NB4 (cell line): ENCODE data around the gene ACD.

Experiments
- MYC ChIP-seq: IDR thresholded peaks from 2 replicates; pipeline ENCODE4 v1.6.1; 2011; ENCODE audit warnings: low read depth, low read length
- POLR2A ChIP-seq: IDR thresholded peaks from 2 replicates; pipeline ENCODE4 v1.6.1; 2011; ENCODE audit warnings: mild to moderate bottlenecking; ENCODE audit not compliant: insufficient read length; ENCODE audit errors: extremely low read depth
- TF ChIP-seq, protein P1 (sequence below): IDR thresholded peaks from one replicate; pipeline ENCODE4 v1.5.1; 2012; ENCODE audit warnings: low read depth, low read length

DNA sequence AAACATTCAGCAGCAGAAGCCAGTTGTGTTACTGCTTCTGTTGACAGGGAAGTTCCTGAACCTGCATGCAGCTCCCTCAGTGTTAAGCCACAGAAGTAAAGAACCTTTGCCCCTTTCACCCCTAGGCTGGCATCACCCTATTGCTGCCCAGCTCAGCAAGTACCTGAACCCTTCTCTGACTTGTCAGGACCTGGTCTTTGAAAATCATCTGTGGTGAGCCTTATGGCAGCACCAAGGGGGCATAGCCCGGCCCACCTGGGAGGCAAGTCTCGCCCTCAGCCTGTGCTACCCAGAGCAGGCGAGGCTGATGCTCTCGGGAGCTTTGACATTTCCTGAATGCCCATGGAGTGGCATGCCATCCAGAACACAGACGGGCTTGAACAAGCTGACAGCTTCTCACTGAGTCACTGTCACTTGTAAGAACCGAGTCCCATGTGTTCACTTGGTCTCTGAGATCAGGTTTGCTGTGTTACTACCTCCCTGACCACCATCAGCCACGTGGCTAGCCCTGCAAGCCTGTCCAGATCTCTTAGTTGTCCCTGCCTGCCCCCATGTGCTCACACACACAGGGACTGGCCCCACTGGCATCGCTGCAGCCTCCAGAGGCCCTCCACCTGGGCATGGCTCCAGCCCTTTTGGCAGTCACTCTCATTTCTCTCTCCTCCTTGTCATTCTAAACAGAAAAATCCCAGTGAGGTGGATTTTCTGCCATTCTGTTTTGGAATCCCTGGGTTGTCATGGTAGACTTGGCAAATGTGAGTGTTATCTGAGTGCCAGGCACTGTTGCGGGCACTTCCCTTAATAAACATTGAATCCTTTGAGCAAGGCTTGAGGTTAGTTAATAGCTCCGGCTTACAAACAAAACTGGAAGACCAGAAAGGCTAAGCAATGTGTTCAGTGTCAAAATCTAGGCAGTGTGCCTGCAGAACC is 18.0 kb downstream of the ACD start:
- TF ChIP-seq POLR2A = no peak
- TF ChIP-seq, protein P1, sequence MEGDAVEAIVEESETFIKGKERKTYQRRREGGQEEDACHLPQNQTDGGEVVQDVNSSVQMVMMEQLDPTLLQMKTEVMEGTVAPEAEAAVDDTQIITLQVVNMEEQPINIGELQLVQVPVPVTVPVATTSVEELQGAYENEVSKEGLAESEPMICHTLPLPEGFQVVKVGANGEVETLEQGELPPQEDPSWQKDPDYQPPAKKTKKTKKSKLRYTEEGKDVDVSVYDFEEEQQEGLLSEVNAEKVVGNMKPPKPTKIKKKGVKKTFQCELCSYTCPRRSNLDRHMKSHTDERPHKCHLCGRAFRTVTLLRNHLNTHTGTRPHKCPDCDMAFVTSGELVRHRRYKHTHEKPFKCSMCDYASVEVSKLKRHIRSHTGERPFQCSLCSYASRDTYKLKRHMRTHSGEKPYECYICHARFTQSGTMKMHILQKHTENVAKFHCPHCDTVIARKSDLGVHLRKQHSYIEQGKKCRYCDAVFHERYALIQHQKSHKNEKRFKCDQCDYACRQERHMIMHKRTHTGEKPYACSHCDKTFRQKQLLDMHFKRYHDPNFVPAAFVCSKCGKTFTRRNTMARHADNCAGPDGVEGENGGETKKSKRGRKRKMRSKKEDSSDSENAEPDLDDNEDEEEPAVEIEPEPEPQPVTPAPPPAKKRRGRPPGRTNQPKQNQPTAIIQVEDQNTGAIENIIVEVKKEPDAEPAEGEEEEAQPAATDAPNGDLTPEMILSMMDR = no peak
- no peak for TF ChIP-seq MYC
